GM19043 (cell line): ENCODE results near the gene NPAS3.

Experiments used
- ATAC-seq: cut with Tn5 transposase; IDR thresholded peaks from one replicate; pipeline ENCODE4 v1.9.1; 2021; ENCODE audit warnings: low read depth; ENCODE audit not compliant: unreplicated experiment

The NPAS3 gene

DNA sequence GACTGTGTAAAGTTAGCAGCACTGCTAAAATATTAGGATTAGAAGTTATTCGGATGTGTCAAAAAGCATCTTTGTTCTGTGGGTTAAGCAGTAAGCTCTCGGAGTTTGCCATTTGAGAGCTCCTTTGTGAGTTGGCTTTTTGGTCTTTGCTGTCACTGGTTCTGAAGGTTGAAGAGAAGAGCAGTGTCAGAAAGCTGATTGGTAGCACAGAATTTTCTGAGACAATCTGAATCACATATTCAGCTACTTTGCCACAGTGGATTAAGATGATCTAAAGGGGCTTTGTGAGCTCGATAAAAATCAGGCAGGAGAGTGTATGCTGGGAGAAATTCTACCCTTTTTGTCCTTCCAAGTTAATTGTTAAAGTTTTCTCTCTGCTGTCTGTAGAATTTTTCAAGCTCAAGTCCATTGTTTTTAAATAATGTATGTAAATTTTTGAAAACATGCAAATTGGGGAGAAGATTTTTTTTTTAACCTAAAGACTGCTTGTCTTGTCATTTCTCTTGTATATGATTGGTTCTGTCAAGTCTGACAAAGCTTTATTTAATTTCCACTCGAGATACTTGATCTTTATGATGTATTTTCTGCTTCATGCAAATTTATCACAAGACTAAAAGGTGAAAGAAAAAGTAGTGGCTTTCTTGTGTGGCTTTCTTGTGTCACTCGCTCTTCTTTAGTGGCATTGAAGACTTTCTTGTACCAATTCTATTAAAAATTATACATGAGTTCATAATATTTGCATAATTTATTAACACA, 704.9 kb downstream of the NPAS3 start:
- no peak for ATAC-seq

DNA sequence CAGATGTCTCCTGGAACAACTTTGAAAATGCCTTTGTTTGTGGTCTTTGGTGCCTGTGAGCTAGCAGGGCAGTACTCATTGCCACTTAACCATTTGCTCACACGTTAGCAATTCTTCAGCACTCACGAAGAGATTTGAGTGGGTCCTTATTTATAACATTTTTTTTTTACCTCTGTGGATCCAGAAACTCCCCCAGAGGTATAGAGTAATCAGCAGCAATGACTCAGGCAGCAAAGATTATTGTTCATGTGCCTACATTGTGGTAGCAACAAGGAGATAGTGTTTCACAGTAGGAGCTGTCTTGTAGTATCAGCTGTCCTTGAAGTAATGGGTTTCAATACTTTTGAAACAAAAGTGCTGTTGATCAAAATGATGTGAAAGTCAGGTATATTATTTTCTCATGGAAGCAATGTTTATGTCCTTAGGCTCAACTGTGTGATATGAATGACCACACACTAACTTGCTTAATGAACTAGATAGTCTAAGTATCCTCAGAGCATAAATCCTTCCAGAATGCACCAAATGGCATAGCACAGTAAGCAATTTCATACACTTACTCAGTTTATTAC, 708.1 kb downstream of the NPAS3 start:
- ATAC-seq: no peak

DNA sequence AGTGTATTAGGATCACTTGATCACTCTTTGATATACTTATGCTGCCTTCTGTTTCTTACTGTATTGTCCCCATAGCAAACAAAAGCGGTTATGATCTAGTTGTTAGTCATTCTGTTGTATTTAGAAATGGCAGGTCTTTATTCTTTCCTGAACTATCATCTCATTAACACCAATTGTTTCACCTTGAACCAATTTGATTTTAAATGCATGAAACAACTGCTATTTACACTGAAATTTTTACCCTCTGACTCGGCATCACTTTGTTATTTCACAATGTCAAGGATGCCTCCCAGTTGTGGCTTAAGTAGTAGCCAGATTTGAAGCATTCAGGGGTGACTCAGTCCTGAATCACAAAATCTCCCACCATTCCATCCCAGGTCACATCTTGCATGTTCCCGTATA, 708.7 kb downstream of the NPAS3 start:
- ATAC-seq: no peak

DNA sequence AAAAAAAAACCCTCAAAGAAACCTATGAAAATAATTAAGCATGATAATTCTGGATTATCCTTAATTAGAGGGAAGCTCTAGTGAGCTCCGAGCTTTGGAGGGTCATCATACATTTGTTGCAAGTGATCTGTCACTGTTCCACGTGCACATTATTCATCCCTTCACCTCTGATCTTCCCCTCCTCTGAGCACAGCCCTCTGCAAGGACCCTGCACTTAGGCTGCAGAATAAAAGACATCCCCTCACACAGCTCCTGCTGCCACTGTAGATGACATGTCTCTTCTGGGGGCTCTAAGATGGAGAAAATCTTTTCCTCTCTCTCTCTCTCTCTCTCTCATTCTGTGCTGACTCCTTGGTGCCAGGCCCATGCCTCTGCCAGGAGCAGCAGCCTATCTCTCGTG, 711.8 kb downstream of the NPAS3 start:
- no peak for ATAC-seq

DNA sequence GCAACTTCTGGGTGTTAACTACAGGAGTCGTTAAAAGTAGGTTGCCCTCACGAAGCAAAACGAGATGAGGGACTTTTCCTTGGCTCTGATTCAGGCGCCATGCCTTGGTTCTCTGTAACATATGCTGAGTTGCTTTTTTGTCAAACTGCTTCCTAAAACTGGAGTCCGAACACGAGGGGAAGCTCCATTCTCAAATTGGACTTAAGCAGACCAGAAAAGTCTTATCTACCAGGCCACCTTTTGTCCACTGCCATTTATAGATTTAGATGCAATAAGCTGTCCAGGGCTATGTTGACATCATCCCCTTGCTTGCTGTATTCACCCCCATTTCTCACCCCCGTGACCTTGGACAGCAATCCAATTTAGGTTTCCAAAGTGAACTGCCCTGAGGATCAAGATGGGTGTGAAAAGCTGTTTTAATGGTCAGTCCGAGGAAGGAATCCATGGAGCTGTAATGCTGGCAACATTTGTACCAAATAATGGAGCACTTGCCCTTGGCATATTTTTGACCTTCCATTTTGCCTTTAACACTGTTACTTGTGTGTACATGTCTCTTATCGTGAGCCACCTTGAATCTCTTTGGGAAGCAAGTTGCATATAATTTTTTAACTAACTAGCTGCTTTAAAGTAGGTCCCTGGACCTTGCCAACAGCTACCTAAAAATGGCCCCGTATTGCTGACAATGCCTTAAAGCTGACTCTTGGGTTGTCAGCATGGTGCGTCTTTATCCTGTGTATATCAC, 714.1 kb downstream of the NPAS3 start:
- no peak for ATAC-seq

DNA sequence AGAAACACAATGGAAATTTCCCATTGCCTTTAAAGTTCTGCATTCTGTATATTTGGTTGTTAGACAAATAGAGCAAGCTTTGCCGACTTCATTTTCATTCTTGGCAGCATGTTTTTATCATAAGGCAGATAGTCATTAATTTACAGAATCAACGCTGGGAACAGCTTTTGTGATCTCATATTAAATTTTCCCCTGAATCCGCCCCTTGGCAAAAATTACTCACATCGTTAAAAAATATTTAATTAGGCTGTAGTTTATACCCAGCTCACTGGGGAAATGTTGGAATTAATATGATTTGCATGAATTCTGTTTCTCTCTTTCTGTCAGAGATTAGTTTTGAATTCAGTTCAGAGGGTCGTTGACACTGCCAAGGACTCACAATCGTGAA, 714.6 kb downstream of the NPAS3 start:
- ATAC-seq: no peak

DNA sequence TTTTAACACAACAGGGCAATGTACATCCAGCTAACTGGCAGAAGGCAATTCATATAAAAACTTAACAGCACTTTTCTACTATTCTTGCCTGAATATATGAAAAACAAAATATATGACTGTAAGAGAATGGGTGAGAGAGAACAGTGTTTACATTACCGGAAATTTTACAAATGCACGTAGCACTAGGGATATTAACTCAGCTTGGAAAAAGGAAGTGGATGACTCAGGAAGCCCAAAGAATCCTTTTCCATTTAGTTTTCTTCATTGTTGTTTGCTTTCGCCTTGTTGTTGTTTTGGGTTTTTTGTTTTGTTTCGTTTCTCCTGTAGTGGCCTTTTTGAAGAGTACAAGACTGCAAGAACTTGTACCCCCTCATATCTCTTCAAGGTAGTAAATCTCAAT, 716.7 kb downstream of the NPAS3 start:
- ATAC-seq: no peak

DNA sequence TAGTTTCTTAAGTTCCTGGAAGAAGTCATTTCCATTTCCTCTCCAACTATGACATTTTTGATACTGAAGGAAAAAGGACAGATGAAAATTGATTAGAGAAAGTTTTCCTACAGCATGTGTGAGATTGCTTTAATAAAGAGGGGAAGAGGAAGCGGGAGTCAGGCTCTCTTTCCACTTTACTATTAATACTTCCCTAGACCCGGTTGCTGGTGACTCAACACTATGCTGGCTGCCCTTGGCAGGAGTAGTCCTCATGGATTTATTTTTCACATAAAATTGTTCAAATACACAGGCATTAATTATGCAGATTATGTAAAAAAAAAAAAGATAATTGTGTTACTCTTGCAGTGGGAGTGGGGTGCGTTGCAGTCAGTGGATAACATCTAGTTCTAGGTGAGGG, 718.8 kb downstream of the NPAS3 start:
- no peak for ATAC-seq

DNA sequence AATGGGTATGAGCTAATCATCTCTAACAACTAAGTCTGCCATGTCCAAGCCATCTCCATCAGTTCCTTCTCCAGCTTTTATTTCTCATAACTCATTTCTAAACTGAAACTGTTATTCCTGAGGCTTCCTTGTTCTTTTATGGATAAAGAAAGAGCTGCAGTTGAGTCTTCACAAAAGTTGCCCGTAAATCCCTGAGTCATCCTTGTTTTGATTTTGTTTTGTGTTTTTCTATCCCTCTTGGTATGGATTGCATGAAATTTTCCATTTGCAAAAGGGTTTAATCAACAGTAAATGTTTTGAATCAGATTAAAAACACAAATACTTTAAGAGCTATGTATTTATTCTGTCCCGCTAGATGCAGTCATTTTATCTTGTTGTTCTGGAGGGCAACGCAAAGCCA, 721.6 kb downstream of the NPAS3 start:
- ATAC-seq: no peak

DNA sequence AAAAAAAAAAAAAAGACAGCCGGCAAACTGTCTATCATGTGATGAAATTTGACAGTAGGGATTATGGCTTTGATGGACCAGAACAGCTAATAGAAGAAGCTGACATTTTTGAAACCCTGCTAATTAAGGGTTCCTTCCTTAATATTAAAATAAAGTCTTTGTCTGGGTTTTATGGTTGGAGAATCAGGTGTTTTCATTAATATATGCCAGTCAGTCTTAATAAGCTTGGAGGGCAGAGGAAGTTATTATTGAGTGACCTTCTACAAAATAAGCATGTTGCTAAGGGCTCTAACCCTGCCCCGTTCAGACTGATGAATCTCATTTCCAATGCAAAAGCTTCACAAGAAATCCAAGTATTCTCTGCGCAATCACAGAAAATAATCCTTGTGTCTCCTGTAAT, 722.4 kb downstream of the NPAS3 start:
- ATAC-seq: no peak

DNA sequence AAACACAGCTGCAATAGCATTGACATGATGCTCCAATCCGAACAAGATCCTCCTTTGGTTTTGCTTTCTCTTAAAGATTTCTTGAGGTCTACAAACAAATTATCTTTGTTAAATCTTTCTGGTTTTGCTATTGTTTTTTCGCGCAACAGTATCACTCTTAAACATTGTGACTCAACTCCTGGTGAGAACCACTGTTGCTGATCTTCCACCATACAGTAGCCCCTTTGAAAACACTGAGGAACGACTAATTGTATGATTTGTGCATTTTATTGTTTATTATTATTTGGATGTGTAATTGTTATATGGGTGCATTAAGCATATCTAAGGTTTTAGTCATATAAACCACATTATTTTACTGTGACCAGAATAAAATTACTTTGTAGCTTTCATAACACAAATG, 729.4 kb downstream of the NPAS3 start:
- ATAC-seq: no peak

DNA sequence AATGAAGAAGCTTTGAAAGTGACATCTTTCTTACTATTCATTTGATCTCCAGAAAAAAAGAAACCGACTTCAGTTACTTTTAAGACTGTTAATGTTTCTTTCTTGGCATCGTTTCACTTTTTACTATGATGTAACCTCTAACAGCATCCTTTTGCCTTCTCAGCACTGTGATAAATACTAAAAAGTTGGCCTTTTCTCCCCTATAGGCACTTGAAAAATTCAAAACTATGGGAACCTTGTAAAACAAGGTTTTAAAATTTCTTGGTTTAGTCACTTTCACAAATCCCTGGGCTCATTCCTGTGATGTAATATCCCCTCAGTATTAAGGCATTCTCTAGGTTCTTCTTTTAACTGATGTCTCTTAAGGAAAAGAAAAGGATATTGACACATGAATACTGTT, 730.4 kb downstream of the NPAS3 start:
- ATAC-seq: no peak

DNA sequence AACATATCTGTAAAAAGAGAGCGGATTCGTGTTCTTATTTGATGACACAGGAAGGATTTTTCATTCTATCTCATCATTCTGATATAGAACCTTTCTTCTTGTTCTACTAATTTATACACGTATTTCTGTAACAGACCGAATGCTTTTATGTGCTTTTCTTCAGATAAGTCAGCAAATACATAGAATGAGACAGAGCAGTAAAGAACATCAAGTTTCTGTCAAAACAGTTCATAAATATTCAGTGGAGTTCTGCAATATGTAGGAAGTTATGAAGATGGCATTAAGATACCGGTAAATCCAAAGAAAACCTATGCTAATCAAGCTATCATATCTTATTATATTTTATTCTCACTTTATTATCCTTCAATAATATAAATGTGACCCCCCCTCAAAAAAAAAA, 731.6 kb downstream of the NPAS3 start:
- no peak for ATAC-seq

DNA sequence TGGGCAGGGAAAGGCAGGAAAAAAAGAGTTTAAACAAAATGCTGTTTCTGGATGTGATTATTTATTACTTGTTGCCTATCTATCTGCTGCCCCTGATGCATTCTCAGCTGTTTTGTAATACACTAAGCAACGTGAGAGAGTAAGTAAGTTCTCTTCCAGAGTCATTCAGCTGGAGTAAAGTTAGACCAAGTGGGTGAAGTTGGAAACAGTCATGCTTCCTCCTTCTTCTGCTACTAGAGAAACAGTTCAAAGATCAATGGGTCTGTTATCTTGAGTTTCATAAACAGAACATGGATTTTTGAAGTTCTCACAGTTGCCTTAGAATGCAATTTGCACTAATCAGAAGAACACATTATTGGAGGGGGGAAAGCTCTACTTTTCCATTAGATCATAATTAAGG, 732.9 kb downstream of the NPAS3 start:
- ATAC-seq: no peak

DNA sequence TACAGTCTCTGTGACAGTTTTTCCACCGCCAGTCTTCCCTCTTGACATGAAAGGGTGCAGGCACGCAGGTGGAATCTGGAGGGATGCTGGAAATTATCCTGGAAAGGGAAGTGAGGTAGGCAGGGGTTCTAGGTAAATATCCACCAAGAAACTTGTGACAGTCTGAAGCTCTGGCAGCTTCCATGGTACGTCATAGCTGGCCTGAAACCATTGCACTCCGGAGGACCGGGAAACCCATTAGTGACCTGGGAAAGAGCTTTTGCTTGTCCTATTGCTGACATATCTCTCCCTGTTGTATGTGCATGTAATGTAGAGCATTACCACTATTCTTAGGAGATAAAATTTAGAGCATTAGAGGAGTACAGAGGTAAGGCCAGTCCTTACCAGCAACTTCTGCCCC, 736.2 kb downstream of the NPAS3 start:
- ATAC-seq: no peak

DNA sequence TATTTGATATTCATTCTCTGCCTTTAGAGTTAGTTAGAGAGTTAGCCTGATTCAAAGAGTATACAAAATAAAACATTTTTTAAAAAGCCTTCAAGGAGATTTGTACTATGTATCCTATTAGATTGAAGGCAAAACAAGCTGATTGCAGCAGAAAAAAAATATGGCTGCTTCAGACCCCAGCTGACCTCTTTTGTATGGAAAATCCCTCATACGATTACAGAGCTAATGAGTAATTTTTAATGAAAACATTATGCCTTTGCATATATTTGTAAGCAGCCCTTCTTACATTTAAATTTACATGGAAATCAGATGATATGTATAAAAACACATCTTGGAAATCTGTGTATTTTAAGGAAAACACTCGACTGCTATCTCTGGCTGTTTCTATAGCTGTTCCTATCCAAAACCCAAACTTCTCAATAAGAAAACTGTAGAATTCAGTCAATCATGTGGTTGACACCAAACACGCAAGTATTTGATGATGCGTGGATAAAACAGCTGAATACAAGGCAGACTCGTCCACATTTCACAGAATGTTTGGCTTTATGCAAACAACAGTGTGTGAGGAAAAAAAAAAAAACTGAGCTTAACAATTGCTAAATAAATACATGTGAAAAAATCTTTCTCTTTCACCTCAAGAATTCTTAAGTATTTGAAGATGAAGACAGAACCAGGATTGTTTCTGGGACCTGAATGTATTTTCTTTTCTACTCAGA, 736.9 kb downstream of the NPAS3 start:
- ATAC-seq: no peak

DNA sequence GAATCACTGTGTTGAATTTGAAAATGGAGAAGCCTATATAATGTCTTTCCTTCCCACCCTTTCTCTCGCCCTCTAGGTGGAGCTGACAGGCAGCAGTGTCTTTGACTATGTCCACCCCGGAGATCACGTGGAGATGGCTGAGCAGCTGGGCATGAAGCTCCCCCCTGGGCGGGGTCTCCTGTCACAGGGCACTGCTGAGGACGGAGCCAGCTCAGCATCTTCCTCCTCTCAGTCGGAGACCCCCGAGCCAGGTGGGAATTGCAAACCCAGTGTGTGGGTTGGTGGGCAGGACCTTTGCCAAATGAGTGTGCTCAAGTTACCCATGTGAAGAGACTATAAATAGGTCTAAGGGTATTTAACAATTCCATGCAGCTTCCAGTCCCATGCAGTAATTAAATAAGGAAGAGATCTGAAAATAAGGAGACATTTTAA, 737.5 kb downstream of the NPAS3 start:
- no peak for ATAC-seq

DNA sequence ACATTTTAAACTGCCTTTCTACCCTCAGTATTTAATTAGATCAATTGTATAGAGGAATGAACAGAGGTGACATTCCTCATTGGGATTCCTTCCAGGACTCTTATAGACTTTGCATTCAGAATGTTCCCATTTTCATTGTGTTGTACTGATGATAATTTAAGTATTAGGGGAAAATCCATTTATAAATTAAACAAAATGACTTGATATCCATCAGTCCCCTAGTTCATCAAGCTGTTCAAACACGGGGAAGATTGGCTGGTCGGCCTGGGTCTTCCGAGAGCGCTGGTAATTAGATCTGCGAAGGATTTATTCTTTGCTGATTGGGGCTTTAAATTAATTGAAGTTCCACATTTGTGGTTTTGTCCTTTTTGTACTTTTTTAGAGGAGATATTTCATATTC, 738.2 kb downstream of the NPAS3 start:
- ATAC-seq: no peak

DNA sequence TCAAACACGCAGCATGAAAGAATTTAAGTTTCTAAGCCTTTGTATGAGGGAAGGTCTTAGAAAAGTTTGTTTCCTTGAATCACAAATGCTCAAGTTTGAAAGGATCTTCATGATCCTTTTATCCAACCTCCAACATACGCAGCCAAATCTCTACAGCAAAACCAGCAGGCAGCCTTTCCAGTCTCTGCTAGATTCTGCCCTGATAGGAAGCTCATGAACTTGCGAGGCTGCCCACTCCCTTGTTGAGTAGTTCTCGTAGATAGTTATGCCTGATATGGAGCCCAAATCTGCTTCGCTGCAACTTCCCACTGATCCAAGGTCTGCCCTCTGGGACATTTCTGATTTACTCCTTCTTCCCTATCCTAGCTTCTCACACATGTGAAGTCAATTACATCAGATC, 739.3 kb downstream of the NPAS3 start:
- no peak for ATAC-seq

DNA sequence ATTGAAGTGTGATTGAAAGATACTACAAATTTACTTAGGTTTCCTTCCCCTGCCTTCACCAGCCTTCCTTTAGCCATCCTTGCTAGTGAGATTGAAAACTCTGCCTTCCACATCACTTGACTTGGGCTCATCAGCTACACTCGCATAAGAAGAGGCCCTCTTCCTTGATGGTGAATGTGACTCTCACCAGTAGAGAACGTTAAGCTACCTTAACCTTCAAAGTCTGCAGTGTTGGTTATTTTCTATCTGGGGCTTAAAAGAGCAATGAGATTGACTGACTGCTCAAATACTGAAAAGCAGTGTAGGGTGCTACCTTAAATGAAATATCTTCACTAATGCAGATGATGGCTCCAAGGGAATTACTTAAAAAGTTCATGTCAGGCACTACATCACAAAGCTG, 740.3 kb downstream of the NPAS3 start:
- no peak for ATAC-seq

DNA sequence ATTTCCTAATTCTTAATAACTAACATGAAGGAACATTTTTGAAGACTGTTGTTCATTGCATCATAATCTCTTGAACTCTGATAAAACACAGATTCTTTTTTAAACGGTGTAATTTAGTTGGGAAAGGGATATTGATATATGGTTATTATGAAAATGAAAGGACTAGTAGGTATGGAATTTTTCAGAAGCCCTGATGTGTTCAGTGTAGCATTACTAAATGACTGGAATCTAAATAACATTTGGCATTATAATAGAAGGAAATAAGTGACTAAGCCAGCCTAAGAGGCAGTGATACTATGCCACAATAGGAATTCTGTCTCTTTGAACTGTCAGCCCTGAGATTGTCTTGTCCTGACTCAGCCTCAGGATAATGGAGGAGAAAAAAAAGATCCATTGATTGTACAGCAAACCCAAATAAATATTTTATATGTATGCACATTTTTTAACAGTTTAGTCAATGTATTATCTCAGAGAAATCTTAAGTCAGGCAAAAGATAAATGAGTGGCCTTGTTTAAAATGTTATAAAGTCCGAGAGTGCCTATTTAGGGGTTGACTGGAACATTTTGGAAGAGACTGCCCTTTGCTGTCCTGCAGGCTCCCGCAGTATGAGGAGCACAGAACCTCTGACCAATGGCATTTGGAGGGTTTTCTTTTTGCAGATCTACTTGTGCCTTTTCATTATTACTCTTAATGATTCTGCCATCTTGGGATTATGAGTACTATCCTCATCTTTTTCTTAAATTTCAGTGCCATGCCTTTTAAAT, 741.0 kb downstream of the NPAS3 start:
- ATAC-seq: no peak
